Activated T-cell treated with anti-CD3 and anti-CD28 coated beads, Interleukin-2, amount 50 U/mL, for 24 hours (primary cell): ENCODE results near the gene IQCM.

Experiments used
- DNase-seq: peaks from one replicate; pipeline ENCODE4 v3.0.0-alpha.2; 2020
- H3K27ac Mint-ChIP-seq: 2 replicates; pipeline ENCODE4 v1.8.0; 2020; ENCODE audit warnings: mild to moderate bottlenecking, mixed read lengths
- H3K27me3 Mint-ChIP-seq: 2 replicates; pipeline ENCODE4 v1.8.0; 2020; ENCODE audit warnings: mixed read lengths
- H3K36me3 Mint-ChIP-seq: 2 replicates; pipeline ENCODE4 v1.8.0; 2020; ENCODE audit warnings: low read depth, mixed read lengths
- H3K4me1 Mint-ChIP-seq: 2 replicates; pipeline ENCODE4 v1.8.0; 2020; ENCODE audit warnings: low read depth, mixed read lengths
- H3K4me3 Mint-ChIP-seq: 2 replicates; pipeline ENCODE4 v1.8.0; 2020; ENCODE audit warnings: mild to moderate bottlenecking, moderate library complexity, mixed read lengths
- H3K9me3 Mint-ChIP-seq: 2 replicates; pipeline ENCODE4 v1.8.0; 2020; ENCODE audit warnings: mixed read lengths

The IQCM gene

GRCh38 chr4:149630064-149630463 lies 185.6 kb downstream of the IQCM start:
- DNase-seq, result no peak
- no peak overlapping the region for H3K27ac Mint-ChIP-seq
- H3K27me3 Mint-ChIP-seq, result no peaks in the 10 kb centered on the region
- peaks cover 5% of the 10 kb centered on the region for H3K9me3 Mint-ChIP-seq
- no peaks in the 10 kb centered on the region for H3K36me3 Mint-ChIP-seq
- no peaks in the 10 kb centered on the region for H3K4me1 Mint-ChIP-seq
- no peak overlapping the region for H3K4me3 Mint-ChIP-seq

- Mint-ChIP-seq H3K4me1 (no peaks in the 10 kb centered on the region), H3K36me3 (no peaks in the 10 kb centered on the region), H3K27me3 (no peaks in the 10 kb centered on the region), H3K9me3 (peaks cover 9% of the 10 kb centered on the region), H3K4me3 (no peak overlapping the region), H3K27ac (no peak overlapping the region)
- no peak for DNase-seq
Measured at GRCh38 chr4:149605601-149606378, 209.9 kb downstream of the IQCM start.

GRCh38 chr4:149604827-149605226 lies 210.8 kb downstream of the IQCM start:
- Mint-ChIP-seq H3K27me3 (no peaks in the 10 kb centered on the region), H3K9me3 (peaks cover 8% of the 10 kb centered on the region), H3K4me1 (no peaks in the 10 kb centered on the region), H3K27ac (no peak overlapping the region), H3K4me3 (no peak overlapping the region), H3K36me3 (no peaks in the 10 kb centered on the region)
- no peak for DNase-seq

GRCh38 chr4:149595500-149595899 lies 220.1 kb downstream of the IQCM start:
- H3K9me3 Mint-ChIP-seq, result peaks cover 13% of the 10 kb centered on the region
- H3K27me3 Mint-ChIP-seq, result no peaks in the 10 kb centered on the region
- DNase-seq, result no peak
- H3K4me1 Mint-ChIP-seq, result no peaks in the 10 kb centered on the region
- H3K4me3 Mint-ChIP-seq, result no peak overlapping the region
- H3K27ac Mint-ChIP-seq, result no peak overlapping the region
- H3K36me3 Mint-ChIP-seq, result no peaks in the 10 kb centered on the region

GRCh38 chr4:149589826-149590225 lies 225.8 kb downstream of the IQCM start:
- DNase-seq, result no peak
- Mint-ChIP-seq H3K27ac (no peak overlapping the region), H3K9me3 (peaks cover 12% of the 10 kb centered on the region), H3K36me3 (no peaks in the 10 kb centered on the region), H3K4me1 (no peaks in the 10 kb centered on the region), H3K27me3 (no peaks in the 10 kb centered on the region), H3K4me3 (no peak overlapping the region)

- DNase-seq, result no peak
- H3K4me3 Mint-ChIP-seq, result no peak overlapping the region
- no peaks in the 10 kb centered on the region for H3K27me3 Mint-ChIP-seq
- H3K36me3 Mint-ChIP-seq, result no peaks in the 10 kb centered on the region
- H3K9me3 Mint-ChIP-seq, result no peaks in the 10 kb centered on the region
- no peak overlapping the region for H3K27ac Mint-ChIP-seq
- no peaks in the 10 kb centered on the region for H3K4me1 Mint-ChIP-seq
Measured at GRCh38 chr4:149584722-149585121, 230.9 kb downstream of the IQCM start.

GRCh38 chr4:149574971-149575370 lies 240.7 kb downstream of the IQCM start:
- H3K36me3 Mint-ChIP-seq, result no peaks in the 10 kb centered on the region
- no peaks in the 10 kb centered on the region for H3K4me1 Mint-ChIP-seq
- H3K27me3 Mint-ChIP-seq, result no peaks in the 10 kb centered on the region

GRCh38 chr4:149572716-149573115 lies 242.9 kb downstream of the IQCM start:
- no peak for DNase-seq
- no peaks in the 10 kb centered on the region for H3K9me3 Mint-ChIP-seq
- no peaks in the 10 kb centered on the region for H3K4me1 Mint-ChIP-seq
- H3K4me3 Mint-ChIP-seq, result no peak overlapping the region
- H3K36me3 Mint-ChIP-seq, result no peaks in the 10 kb centered on the region
- no peaks in the 10 kb centered on the region for H3K27me3 Mint-ChIP-seq
- no peak overlapping the region for H3K27ac Mint-ChIP-seq

More at GRCh38 chr4:149574971-149575370, 240.7 kb downstream of the IQCM start:
- H3K27ac Mint-ChIP-seq, result no peak overlapping the region
- H3K9me3 Mint-ChIP-seq, result no peaks in the 10 kb centered on the region
- no peak for DNase-seq
- H3K4me3 Mint-ChIP-seq, result no peak overlapping the region

GRCh38 chr4:149555799-149556198 lies 259.8 kb downstream of the IQCM start:
- Mint-ChIP-seq H3K9me3 (peaks cover 2% of the 10 kb centered on the region), H3K27ac (no peak overlapping the region), H3K4me1 (no peaks in the 10 kb centered on the region), H3K4me3 (no peak overlapping the region), H3K36me3 (no peaks in the 10 kb centered on the region), H3K27me3 (no peaks in the 10 kb centered on the region)
- no peak for DNase-seq

GRCh38 chr4:149555146-149555545 lies 260.5 kb downstream of the IQCM start:
- no peak for DNase-seq
- no peak overlapping the region for H3K4me3 Mint-ChIP-seq
- H3K27ac Mint-ChIP-seq, result no peak overlapping the region
- H3K27me3 Mint-ChIP-seq, result no peaks in the 10 kb centered on the region
- no peaks in the 10 kb centered on the region for H3K36me3 Mint-ChIP-seq
- no peaks in the 10 kb centered on the region for H3K4me1 Mint-ChIP-seq
- H3K9me3 Mint-ChIP-seq, result peaks cover 3% of the 10 kb centered on the region

- Mint-ChIP-seq H3K27me3 (no peaks in the 10 kb centered on the region), H3K27ac (no peak overlapping the region), H3K9me3 (peaks cover 4% of the 10 kb centered on the region), H3K4me1 (no peaks in the 10 kb centered on the region), H3K4me3 (no peak overlapping the region), H3K36me3 (no peaks in the 10 kb centered on the region)
- no peak for DNase-seq
Measured at GRCh38 chr4:149553959-149554520, 261.6 kb downstream of the IQCM start.

- Mint-ChIP-seq H3K4me1 (no peaks in the 10 kb centered on the region), H3K27ac (no peak overlapping the region), H3K9me3 (peaks cover 6% of the 10 kb centered on the region), H3K27me3 (no peaks in the 10 kb centered on the region), H3K36me3 (no peaks in the 10 kb centered on the region), H3K4me3 (no peak overlapping the region)
- DNase-seq, result no peak
Measured at GRCh38 chr4:149552601-149553000, 263.0 kb downstream of the IQCM start.

GRCh38 chr4:149549911-149550310 lies 265.7 kb downstream of the IQCM start:
- Mint-ChIP-seq H3K36me3 (no peaks in the 10 kb centered on the region), H3K4me3 (no peak overlapping the region), H3K9me3 (peaks cover 4% of the 10 kb centered on the region), H3K4me1 (no peaks in the 10 kb centered on the region), H3K27ac (no peak overlapping the region), H3K27me3 (no peaks in the 10 kb centered on the region)
- DNase-seq, result no peak

- H3K4me1 Mint-ChIP-seq, result no peaks in the 10 kb centered on the region
- no peak overlapping the region for H3K27ac Mint-ChIP-seq
- H3K36me3 Mint-ChIP-seq, result no peaks in the 10 kb centered on the region
- H3K9me3 Mint-ChIP-seq, result peaks cover 17% of the 10 kb centered on the region
- DNase-seq, result no peak
- no peaks in the 10 kb centered on the region for H3K27me3 Mint-ChIP-seq
- H3K4me3 Mint-ChIP-seq, result no peak overlapping the region
Measured at GRCh38 chr4:149534779-149535178, 280.9 kb downstream of the IQCM start.

- H3K27ac Mint-ChIP-seq, result no peak overlapping the region
- no peaks in the 10 kb centered on the region for H3K27me3 Mint-ChIP-seq
- no peaks in the 10 kb centered on the region for H3K36me3 Mint-ChIP-seq
- H3K9me3 Mint-ChIP-seq, result peaks cover 10% of the 10 kb centered on the region
- DNase-seq, result no peak
- H3K4me3 Mint-ChIP-seq, result no peak overlapping the region
- H3K4me1 Mint-ChIP-seq, result no peaks in the 10 kb centered on the region
Measured at GRCh38 chr4:149531861-149532260, 283.8 kb downstream of the IQCM start.
